Measurements from ENCODE around the gene DQX1. TPM values are rescaled to one million over a fixed set of nuclear protein-coding genes. Genes with fewer than 3 reads are reported as not detected.

DQX1 gene
- total and polyA plus RNA-seq, 2 of the 8 experiments (the other 6 are each of a cell fraction or from before 2014, with no cell fraction given), result 0.76 to 1.1 TPM

DNA sequence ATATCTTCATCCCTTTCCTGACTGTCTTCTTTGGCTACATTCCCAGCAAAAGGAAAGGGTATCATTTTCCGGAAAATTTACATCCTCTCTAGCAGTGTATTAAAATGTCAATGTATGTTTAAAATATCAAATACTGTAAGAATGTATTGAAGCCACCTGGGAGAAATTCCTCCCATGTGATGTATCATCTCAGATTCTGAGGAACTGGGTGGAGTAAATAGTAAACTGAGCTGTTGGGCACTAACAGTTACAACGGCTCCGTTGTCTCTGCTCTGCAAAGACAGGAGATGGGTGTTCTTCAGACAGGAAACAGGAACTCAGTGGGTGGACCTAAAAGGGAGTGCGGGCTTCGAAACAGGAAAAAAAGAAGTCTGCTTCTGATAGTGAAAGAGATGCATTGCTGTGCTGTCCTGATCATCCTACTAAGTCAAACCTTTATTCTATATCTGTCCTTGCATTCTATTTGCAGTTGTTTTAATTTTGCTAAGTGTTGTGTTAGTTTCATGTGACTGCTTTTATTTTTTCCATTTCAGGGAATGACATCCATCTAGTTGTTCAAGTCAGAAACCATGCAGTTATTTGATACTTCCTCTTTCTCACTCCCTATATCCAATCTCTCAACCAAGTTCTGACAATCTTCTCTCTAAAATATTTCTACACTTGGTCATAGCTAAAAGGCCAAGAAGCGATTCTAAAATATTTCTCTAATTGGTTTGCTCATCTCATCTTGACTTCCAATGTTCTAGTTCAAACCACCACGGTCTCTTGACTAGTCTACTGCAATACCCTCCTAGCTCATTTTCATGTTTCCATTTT is 47.9 kb upstream of the DQX1 start (continued):
- TF ChIP-seq FOSL1 (IDR thresholded peaks at IDR 0.05; ENCODE audit: insufficient read depth, low read depth, low read length) (no peak), CBX5 (IDR thresholded peaks at IDR 0.05; ENCODE audit: low read depth, low read length) (no peak)
- TF ChIP-seq, protein P1, sequence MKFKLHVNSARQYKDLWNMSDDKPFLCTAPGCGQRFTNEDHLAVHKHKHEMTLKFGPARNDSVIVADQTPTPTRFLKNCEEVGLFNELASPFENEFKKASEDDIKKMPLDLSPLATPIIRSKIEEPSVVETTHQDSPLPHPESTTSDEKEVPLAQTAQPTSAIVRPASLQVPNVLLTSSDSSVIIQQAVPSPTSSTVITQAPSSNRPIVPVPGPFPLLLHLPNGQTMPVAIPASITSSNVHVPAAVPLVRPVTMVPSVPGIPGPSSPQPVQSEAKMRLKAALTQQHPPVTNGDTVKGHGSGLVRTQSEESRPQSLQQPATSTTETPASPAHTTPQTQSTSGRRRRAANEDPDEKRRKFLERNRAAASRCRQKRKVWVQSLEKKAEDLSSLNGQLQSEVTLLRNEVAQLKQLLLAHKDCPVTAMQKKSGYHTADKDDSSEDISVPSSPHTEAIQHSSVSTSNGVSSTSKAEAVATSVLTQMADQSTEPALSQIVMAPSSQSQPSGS (IDR thresholded peaks at IDR 0.05; ENCODE audit: low read length), result no peak
